Hepatocyte (in vitro differentiated cells): ENCODE data around the gene ATF7. TPM values are rescaled to one million over a fixed set of nuclear protein-coding genes. Genes with fewer than 3 reads are reported as not detected.
"Not testable (repeated sequence)": the region's sequence is repeated elsewhere in the genome, so short reads cannot be mapped to it uniquely, and the experiment has no call there.

Experiments
- DNase-seq: peaks from one replicate; pipeline ENCODE4 v3.0.0-alpha.2; 2016; ENCODE audit warnings: low spot score
- H2AFZ ChIP-seq: fragments of 200-600 bp; sonication (generic); 2 replicates; pipeline ENCODE4 v1.6.0; 2016; ENCODE audit warnings: antibody characterized with exemption, mild to moderate bottlenecking
- H3K27ac ChIP-seq: fragments of 200-600 bp; sonication (generic); 2 replicates; pipeline ENCODE4 v1.5.1; 2016; ENCODE audit warnings: mild to moderate bottlenecking
- H3K27me3 ChIP-seq: fragments of 200-600 bp; sonication (generic); 2 replicates; pipeline ENCODE4 v1.6.1; 2016
- H3K36me3 ChIP-seq: fragments of 200-600 bp; sonication (generic); replicated peaks from 2 replicates; pipeline ENCODE4 v1.5.1; 2016; ENCODE audit warnings: low read depth; ENCODE audit not compliant: insufficient read depth
- H3K4me1 ChIP-seq: fragments of 200-600 bp; sonication (generic); 2 replicates; pipeline ENCODE4 v1.5.1; 2016; ENCODE audit warnings: mild to moderate bottlenecking, moderate library complexity; ENCODE audit not compliant: insufficient read depth
- H3K4me2 ChIP-seq: fragments of 200-600 bp; sonication (generic); 2 replicates; pipeline ENCODE4 v1.6.0; 2016
- H3K4me3 ChIP-seq: fragments of 200-600 bp; sonication (generic); 2 replicates; pipeline ENCODE4 v1.5.1; 2016; ENCODE audit warnings: mild to moderate bottlenecking
- H3K79me2 ChIP-seq: fragments of 200-600 bp; sonication (generic); 2 replicates; pipeline ENCODE4 v1.6.0; 2017; ENCODE audit warnings: mild to moderate bottlenecking
- H3K9me2 ChIP-seq: fragments of 200-600 bp; sonication (generic); replicated peaks from 2 replicates; pipeline ENCODE4 v1.6.0; 2017; ENCODE audit warnings: mild to moderate bottlenecking; ENCODE audit not compliant: insufficient read depth
- H3K9me3 ChIP-seq: fragments of 200-600 bp; sonication (generic); 2 replicates; pipeline ENCODE4 v1.5.1; 2016; ENCODE audit warnings: low read depth, mild to moderate bottlenecking
- H4K20me1 ChIP-seq: fragments of 200-600 bp; sonication (generic); 2 replicates; pipeline ENCODE4 v1.6.0; 2016; ENCODE audit warnings: mild to moderate bottlenecking; ENCODE audit not compliant: insufficient read depth, poor library complexity, severe bottlenecking
- CTCF ChIP-seq: fragments of 200-600 bp; sonication (generic); IDR thresholded peaks from 2 replicates; pipeline ENCODE4 v1.5.1; 2016; ENCODE audit warnings: antibody characterized with exemption, mild to moderate bottlenecking; ENCODE audit not compliant: poor library complexity
- EZH2 ChIP-seq: fragments of 200-600 bp; sonication (generic); IDR thresholded peaks from 2 replicates; pipeline ENCODE4 v1.6.1; 2016; ENCODE audit warnings: antibody characterized with exemption, mild to moderate bottlenecking, borderline replicate concordance
- EZH2phosphoT487 ChIP-seq: fragments of 200-600 bp; sonication (generic); IDR thresholded peaks from one replicate; pipeline ENCODE4 v1.6.1; 2018; ENCODE audit warnings: antibody characterized with exemption, mild to moderate bottlenecking, low read depth, moderate library complexity; ENCODE audit not compliant: unreplicated experiment, severe bottlenecking
- WGBS: methylation state at CpG from one replicate; pipeline ENCODE4 v1.1.6; 2016; ENCODE audit warnings: low lambda C conversion rate; ENCODE audit errors: missing lambda C conversion rate; 5-methylcytosine and 5-hydroxymethylcytosine counted together
- polyA plus RNA-seq: library from polyadenylated mRNA; unstranded; fragments of >200 nt; fragmentation: Nextera tagmentation; extraction: Ambion mirVana; gene quantifications from 2 replicates; pipeline ENCODE4 v1.2.1, GENCODE V29; 2016
- total RNA-seq: library from RNA; depleted of rRNA; stranded (reverse); fragments of >200 nt; gene quantifications from 2 replicates; pipeline ENCODE4 v1.2.3, GENCODE V29; 2014

ATF7 gene
- total and polyA plus RNA-seq, 2 experiments from 2014 or later: 17.8 to 19.2 TPM

- Histone ChIP-seq H3K4me2 (no peak overlapping the region), H3K9me3 (no peaks in the 10 kb centered on the region), H3K4me3 (no peak overlapping the region), H4K20me1 (peaks cover 31% of the 10 kb centered on the region), H2AFZ (no peak overlapping the region), H3K27ac (peak overlapping the region; percentile 13), H3K36me3 (no peaks in the 10 kb centered on the region), H3K79me2 (peaks cover 15% of the 10 kb centered on the region), H3K27me3 (no peaks in the 10 kb centered on the region), H3K9me2 (no peaks in the 10 kb centered on the region), H3K4me1 (no peaks in the 10 kb centered on the region)
- TF ChIP-seq CTCF: no peak
- TF ChIP-seq EZH2: no peak
- no peak for TF ChIP-seq EZH2phosphoT487
- 79% methylated on average over 9 of the region's 9 CpGs for WGBS
- DNase-seq: no peak
Observed at GRCh38 chr12:53483225-53483978, 142.8 kb downstream of the ATF7 start.

- Histone ChIP-seq H3K4me3 (no peak overlapping the region), H2AFZ (no peak overlapping the region), H3K27me3 (no peaks in the 10 kb centered on the region), H3K36me3 (no peaks in the 10 kb centered on the region), H3K27ac (peak overlapping the region; percentile 13), H3K9me2 (no peaks in the 10 kb centered on the region), H4K20me1 (peaks cover 38% of the 10 kb centered on the region), H3K4me2 (no peak overlapping the region), H3K9me3 (no peaks in the 10 kb centered on the region), H3K79me2 (peaks cover 17% of the 10 kb centered on the region), H3K4me1 (no peaks in the 10 kb centered on the region)
- DNase-seq: no peak
- TF ChIP-seq CTCF (no peak), EZH2 (no peak), EZH2phosphoT487 (no peak)
- 93% methylated on average over 18 of the region's 18 CpGs for WGBS
Observed at GRCh38 chr12:53482626-53483168, 143.5 kb downstream of the ATF7 start.

DNA sequence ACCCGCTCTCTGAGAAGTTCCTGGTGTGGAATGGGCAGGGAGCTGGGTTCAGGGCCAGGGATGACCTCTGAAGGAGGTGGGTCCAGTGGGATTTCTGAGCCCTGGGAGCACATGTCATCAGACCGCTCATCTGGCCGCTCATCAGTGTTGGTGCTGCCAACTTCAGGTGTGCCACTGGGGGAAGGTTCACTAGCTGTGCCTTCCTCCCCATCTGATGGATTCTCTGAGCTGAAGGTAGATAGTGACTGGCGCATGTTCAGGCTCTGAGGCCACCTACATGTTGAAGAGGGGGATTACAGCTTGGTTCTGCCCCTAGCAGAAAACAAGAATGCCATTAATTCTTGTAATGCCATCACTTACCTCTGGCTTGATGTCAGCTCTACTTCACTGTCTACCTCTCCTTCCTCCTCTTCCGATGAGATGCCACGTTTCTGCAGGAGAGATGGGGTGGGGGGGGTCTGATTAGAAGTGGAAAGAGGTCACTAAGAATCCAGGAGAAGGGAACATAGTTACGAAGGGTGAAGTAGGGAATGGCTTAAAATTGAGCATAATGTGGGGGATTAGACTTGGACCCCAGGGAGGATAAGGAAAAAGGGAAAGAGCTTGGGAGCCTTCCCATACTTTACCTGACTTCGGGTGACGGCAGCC, 144.1 kb downstream of the ATF7 start:
- Histone ChIP-seq H3K9me2 (no peaks in the 10 kb centered on the region), H3K9me3 (no peaks in the 10 kb centered on the region), H3K4me2 (no peak overlapping the region), H3K36me3 (no peaks in the 10 kb centered on the region), H3K4me1 (no peaks in the 10 kb centered on the region), H4K20me1 (peaks cover 44% of the 10 kb centered on the region), H2AFZ (no peak overlapping the region), H3K4me3 (no peak overlapping the region), H3K27me3 (no peaks in the 10 kb centered on the region), H3K27ac (no peak overlapping the region), H3K79me2 (peaks cover 20% of the 10 kb centered on the region)
- DNase-seq: peak; percentile 33
- WGBS: 88% methylated on average over 9 of the region's 9 CpGs
- TF ChIP-seq EZH2phosphoT487 (no peak), EZH2 (no peak), CTCF (no peak)

DNA sequence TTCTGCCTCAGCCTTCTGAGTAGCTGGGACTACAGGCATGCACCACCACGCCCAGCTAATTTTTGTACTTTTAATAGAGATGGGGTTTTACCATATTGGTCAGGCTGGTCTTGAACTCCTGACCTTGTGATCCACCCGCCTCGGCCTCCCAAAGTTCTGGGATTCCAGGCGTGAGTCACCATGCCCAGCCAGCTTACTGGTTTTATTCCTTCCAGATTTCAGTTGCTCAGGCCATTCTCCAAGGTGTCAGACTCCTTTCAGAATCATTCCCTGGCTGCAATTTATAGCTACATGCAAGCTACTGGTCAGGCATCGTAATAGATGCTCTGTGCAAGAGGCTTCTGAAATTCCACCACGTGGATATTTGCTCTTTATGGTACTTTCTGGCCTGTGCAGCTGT, 144.7 kb downstream of the ATF7 start:
- not testable (repeated sequence) for H3K4me2 ChIP-seq, H2AFZ ChIP-seq, H3K36me3 ChIP-seq, H3K9me2 ChIP-seq, H3K4me3 ChIP-seq, H3K9me3 ChIP-seq, H3K4me1 ChIP-seq, DNase-seq, H3K27me3 ChIP-seq
- H4K20me1 ChIP-seq: peaks cover 50% of the 10 kb centered on the region
- 90% methylated on average over 6 of the region's 6 CpGs for WGBS
- peaks cover 26% of the 10 kb centered on the region for H3K79me2 ChIP-seq
- H3K27ac ChIP-seq: peak overlapping the region; percentile 10
